HG03457 (cell line): ENCODE measurements around the gene PDE11A.
"Not testable (repeated sequence)": the region's sequence is repeated elsewhere in the genome, so short reads cannot be mapped to it uniquely, and the experiment has no call there.

Experiments used
- ATAC-seq: cut with Tn5 transposase; IDR thresholded peaks from one replicate; pipeline ENCODE4 v1.9.1; 2021; ENCODE audit warnings: moderate number of reproducible peaks; ENCODE audit not compliant: unreplicated experiment

PDE11A gene

GRCh38 chr2:178072383-178073301 is at the start of gene PDE11A:
TSS of gene PDE11A (minus strand) at chr2:178072777. CDS start at chr2:178072437, 340 bp downstream.
- ATAC-seq = peak; percentile 72

DNA sequence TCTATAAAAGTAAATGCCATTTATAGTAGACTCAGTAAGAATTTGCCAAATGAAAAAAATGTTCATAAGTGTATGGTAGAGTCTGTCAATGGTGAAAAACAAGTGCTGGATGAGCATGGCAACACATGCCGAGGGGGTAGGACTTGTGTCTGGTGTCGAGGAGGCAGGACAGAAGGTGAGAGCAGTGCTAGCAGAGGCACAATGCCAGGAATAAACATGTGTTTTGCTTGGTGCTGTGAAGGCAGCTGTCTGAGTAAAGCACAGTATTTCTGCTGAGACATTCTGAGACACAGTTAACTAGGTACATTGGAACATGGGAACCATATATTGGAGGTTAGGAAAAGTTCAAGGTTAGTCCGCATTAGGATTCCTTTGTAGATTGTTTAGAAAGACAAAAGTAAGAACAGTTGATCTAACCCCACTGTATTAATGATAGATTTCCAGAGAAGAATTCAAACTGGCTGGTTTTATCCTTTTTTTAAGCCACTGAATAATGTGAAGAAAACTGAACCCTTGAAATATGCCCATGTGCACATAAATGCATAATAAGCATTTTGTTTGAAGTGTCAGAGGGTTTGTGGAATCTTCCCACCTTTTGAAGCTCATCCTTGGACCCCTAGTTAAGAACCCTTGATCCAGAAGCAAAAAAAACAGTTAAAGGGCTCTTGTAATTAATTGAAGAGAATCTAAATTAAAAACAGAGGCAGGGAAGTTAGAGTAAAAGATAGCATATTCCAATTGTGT is 46.8 kb upstream of the PDE11A start:
- ATAC-seq = no peak

GRCh38 chr2:178117725-178118124 is 45.1 kb upstream of the PDE11A start:
- no peak for ATAC-seq

- no peak for ATAC-seq
Observed at GRCh38 chr2:178115271-178115670, 42.7 kb upstream of the PDE11A start.

- peak; percentile 28 for ATAC-seq
Observed at GRCh38 chr2:178114462-178114861, 41.9 kb upstream of the PDE11A start.

- ATAC-seq = peak; percentile 94
Observed at GRCh38 chr2:178112202-178113152, 39.9 kb upstream of the PDE11A start, which contains the start of gene RBM45. TSS of gene RBM45 (plus strand) at chr2:178112437. CDS start at chr2:178112547, 110 bp downstream.

- ATAC-seq = no peak
Observed at GRCh38 chr2:178111743-178112142, 39.2 kb upstream of the PDE11A start.

DNA sequence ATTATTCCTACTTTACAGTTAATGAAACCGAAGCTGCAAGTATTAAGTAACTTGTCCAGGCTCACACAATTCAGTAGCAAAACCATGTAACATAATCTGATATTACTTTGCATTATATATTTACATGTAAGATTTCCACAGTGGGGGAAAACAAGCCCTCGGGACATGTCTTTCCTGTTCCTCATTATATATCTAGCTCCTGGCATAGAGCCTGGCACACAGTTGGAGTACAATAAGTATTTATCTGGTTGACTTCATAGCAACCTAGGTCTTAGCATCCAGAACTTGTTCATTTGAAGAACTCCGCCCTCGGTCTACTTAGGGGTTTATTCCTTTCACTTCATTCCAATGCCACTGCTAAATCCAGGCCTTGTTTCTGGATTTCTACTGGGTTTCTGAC is 38.1 kb upstream of the PDE11A start:
- no peak for ATAC-seq

DNA sequence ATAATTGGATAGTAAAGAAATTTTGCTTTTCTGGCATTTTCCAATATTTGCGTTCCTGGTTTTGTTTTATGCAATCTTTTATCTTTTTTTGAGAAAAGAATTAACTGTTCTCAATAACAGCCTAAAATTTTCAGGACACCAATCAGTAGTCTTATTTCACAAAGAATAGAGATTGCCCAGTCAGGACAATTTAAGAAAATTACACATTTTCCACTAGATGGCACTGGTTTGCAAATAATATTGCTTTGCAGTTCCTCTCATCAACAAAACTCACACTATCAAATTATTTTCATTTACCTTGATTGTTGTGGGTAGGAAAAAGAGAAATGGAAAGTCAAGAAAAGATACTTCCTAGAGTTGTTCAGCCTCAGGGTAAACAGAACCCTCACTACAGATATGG is 37.2 kb upstream of the PDE11A start:
- no peak for ATAC-seq

DNA sequence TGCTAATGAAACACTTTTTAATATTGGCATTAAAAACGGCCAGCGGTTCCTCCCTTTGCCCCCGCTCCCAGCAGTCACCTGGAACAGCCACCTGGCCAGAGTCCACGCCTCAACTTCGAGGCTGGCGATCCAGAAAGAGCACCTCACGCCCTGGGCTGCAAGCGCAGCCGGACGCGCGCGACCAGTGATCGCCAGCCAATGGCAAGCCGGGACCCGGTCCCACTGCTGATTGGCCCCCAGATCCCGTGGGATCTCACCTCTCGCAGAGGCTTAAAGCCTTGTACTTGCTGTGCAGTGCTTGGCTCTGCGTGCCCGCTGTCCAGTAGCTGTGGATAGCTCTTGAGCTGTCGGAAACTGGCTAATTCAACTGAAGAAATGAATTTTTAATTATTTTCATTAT is 35.6 kb upstream of the PDE11A start:
- no peak for ATAC-seq

DNA sequence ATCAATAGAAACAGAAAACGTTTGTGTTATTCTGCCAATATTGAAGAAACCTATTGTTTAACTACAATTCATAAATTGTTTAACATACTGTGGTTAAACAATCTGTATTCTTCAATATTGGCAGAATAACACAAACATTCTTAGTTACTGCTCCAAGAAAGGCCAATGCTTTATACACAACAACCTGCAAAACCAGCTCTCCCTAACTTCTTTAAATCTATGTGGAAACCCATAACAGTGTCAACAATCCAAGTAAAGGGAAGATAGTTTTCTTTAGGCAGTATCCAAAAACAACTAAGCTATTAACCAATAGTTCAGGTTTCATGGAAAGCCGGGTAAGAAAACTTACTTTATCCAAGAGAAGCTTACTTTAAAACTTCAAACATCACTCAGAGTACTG is 33.5 kb upstream of the PDE11A start:
- ATAC-seq = no peak

DNA sequence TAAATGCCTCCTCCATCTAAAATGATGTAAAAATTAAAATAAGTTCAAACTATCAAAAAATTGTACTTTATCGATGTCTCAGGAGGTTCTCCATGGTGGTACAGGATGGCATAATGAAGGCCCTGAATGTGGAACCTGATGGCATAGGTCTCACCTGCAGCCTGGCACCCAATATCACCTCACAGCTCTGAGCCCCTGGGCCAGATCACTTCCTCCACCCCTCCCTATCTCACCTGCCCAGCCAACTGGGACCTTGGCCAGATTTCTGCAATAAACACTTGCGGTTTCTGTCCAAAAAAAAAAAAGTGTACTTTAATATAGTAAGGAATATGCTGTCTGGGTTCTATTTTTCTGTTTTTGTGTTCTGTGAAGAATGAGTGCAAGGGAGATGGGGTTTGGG is 33.0 kb upstream of the PDE11A start:
- ATAC-seq = no peak

DNA sequence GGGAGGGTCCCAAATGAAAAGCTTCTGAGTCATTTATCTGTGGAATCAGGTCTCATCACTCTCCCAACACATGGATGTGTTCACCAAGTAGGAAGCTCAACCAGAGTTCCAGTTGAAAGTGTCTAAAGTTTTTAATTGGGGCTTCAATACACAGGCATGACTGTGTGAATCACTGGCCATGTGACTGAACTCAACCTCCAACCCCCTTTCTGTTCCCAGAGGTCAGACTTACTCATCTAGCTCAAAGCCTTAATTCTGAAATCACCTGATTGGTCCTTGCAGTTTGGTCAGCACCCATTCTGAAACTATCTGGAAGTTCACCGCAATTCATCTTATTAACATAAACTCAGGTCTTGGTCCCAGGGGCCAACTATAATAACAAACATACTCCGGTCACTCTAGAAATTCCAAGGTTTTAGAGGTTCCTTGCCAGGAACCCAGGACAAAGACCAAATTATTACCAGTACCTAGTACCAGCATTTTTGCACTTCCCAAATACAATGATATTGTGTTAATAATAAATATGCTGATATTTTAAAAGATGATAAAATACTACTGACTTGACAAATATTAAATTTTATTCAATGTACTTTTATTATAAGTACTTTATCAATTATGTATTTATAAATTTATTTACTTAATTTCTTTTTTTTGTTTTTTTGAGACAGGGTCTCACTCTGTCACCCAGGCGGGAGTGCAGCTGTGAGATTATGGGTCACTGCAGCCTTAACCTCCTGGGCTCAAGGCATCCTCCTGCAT is 28.9 kb upstream of the PDE11A start:
- ATAC-seq = no peak

- ATAC-seq = no peak
Observed at GRCh38 chr2:178093471-178093870, 20.9 kb upstream of the PDE11A start.

- no peak for ATAC-seq
Observed at GRCh38 chr2:178088774-178089270, 16.2 kb upstream of the PDE11A start.

DNA sequence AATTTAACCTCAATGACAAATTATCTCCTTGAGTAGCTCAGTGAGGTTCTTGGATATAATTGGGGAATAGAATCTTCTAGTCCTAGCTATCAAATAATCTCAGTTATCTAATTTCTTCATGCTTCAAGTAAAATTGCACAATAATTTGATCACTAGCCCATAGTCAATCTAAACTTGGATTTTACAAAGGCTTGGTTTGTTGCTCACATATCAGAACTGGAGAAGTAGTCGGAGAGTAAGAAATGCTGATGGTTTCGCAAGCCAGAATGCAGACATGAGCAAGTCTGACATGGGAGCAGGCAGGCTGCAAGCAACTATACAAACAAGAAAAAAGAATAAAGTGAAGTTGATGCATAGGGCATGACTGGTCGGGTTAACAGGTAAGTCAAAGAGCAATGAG is 11.7 kb upstream of the PDE11A start:
- ATAC-seq = no peak

- ATAC-seq = no peak
Observed at GRCh38 chr2:178082408-178083045, 9.9 kb upstream of the PDE11A start.

GRCh38 chr2:178079279-178079678 is 6.7 kb upstream of the PDE11A start:
- not testable (repeated sequence) for ATAC-seq

DNA sequence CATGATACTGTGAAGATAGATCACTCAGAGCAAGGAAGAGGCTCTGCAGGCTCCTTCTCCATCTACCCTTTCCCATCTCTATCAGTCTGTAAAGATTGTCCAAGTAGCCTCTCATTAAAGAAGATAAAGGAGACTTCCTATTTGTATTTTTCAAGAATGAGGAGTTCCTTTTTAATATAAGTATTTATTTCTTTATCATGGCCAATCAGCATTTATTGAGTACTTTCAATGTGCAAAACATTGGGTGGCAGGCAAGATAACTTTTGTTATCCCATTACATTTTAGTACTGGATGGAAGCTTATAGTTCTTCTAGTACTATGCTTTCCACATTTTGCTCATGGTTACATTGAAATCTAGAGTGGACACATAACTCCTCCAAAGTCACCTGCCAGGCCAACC is 3.6 kb upstream of the PDE11A start:
- no peak for ATAC-seq

- ATAC-seq = no peak
Observed at GRCh38 chr2:178075006-178075326, 2.4 kb upstream of the PDE11A start.
